Measurements from ENCODE around the gene FOXO1. TPM values are rescaled to one million over a fixed set of nuclear protein-coding genes. Genes with fewer than 3 reads are reported as not detected.
A peak's percentile ranks its signal among the peaks of the same experiment; 100 is the strongest.

FOXO1 gene
- total and polyA plus RNA-seq, 9 donors: 11.2 to 18.1 (median 13.1) TPM

DNA sequence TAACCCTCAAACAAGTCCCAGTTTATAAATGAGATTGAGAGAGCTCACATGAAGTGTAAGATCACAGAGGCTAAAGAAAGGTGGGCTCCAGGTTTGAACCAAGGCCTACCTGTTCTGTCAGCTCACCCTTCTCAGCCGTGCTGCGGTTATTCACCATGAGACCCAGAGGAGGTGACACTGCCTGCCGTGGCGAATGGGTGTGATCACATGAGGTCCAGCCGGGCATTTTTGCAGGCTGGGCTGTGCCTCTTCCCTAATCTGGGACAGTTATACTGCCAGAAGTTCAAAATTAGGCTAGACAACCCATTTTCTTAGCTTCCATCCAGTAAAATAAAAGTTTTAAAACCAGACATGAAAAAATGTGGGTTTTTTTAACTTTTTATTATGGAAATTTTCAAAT lies 146.8 kb downstream of the FOXO1 start:
- Histone ChIP-seq H3K9me3 (replicated peaks; ENCODE audit: control insufficient read depth, low read depth, low read length) (no peaks in the 10 kb centered on the region), H3K36me3 (ENCODE audit: control insufficient read depth, insufficient read depth, low read length) (no peaks in the 10 kb centered on the region), H3K4me1 (ENCODE audit: control insufficient read depth, insufficient read depth, low read length) (peaks cover 4% of the 10 kb centered on the region), H3K27ac (ENCODE audit: low read length) (no peak overlapping the region), H3K4me3 (ENCODE audit: low read length) (no peak overlapping the region), H3K27me3 (ENCODE audit: control insufficient read depth, insufficient read depth, low read length) (no peaks in the 10 kb centered on the region)
- no peak for DNase-seq
- WGBS (ENCODE audit: insufficient coverage): 40% methylated on average over 4 of the region's 5 CpGs

DNA sequence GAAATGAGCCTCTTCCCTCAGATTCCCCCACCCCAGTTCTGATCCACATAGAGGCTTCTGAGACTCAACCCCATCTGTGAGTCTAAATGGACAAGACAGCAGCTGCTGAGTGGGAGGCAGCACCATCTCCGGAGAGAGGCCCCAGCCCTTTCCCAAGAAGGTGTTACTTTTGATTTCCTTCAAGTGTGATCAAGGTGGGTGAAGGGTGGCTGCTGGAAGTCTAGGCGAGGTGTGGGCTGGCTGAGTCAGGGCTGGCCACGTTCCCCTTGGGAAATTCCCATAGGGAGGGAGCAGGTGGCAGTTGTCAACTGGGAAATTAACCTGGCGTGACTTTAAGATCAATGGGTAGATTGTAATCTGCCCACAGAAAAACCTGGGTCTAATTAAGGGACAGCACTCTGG lies 148.0 kb downstream of the FOXO1 start:
- no peak for DNase-seq
- no peaks in the 10 kb centered on the region for H3K27me3 ChIP-seq (ENCODE audit: control insufficient read depth, insufficient read depth, low read length)
- H3K4me3 ChIP-seq (ENCODE audit: low read length): no peak overlapping the region
- WGBS (ENCODE audit: insufficient coverage): 64% methylated on average over 3 of the region's 4 CpGs
- no peaks in the 10 kb centered on the region for H3K36me3 ChIP-seq (ENCODE audit: control insufficient read depth, insufficient read depth, low read length)
- peaks cover 4% of the 10 kb centered on the region for H3K4me1 ChIP-seq (ENCODE audit: control insufficient read depth, insufficient read depth, low read length)
- H3K9me3 ChIP-seq (replicated peaks; ENCODE audit: control insufficient read depth, low read depth, low read length): no peaks in the 10 kb centered on the region
- no peak overlapping the region for H3K27ac ChIP-seq (ENCODE audit: low read length)

DNA sequence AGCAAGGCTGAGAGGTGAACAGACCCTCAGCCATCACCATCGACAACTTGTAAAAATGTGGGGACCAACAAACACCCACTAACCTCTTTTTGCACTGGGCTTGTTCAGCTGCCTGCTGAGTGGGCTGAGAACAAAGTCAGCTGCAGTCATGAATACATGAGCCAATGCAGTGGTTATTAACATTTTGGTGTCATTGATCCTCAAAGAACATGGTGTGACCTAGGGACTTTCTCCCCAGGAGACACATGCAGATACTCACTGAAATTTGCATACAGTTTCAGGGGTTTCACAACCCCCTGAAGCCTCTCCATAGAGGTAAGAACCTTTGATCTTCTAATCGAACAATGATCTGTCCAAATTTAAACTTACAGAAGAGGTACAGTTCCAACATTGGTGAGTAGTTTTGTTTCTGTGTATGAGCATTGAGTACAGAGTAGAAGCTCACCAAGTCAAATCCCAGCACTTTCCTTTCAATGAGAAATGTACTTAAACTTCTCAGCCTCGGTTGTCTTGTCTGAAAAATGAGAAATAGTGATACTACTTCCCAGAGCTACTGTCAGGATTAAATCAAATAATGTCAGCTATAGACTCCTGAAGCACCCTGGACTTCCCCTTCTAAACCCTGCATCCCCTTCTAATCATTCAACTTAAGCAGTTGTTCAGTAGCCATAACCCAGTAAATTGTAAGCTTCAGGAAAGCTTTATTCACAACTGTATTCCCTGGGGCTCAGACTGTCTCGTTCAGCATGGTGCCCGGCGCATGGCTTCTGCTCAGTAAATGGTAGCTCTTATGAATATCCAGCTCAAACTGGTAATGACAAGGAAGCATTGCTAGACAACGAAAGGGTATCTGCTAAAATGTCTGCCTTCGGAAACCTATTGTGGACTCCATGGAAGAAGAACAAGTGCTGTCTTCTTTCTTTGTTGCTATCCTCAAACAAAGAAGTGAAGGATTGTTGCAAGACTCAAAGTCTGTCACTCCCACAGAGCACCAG lies 148.7 kb downstream of the FOXO1 start:
- WGBS (ENCODE audit: insufficient coverage): 97% methylated on average over 5 of the region's 8 CpGs
- no peak for DNase-seq

DNA sequence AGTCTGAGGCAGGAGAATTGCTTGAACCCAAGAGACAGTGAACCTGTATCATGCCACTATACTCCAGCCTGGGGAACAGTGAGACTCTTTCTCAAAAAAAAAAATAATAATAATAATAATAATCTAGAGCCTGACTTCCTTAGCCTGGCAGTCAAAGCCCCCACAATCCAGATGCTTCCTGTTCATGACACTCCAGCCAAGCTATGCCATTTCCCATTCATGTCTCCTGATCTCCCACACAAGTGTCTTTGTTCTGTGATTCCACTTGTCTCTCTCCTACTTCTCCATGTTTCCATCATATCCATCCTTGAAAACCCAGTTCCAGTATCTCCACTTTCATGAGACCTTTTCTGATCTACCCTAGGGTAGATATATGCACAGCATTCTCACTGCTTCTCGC lies 150.7 kb downstream of the FOXO1 start:
- no peaks in the 10 kb centered on the region for H3K27me3 ChIP-seq (ENCODE audit: control insufficient read depth, insufficient read depth, low read length)
- no peaks in the 10 kb centered on the region for H3K9me3 ChIP-seq (replicated peaks; ENCODE audit: control insufficient read depth, low read depth, low read length)
- no peak for DNase-seq
- peaks cover 4% of the 10 kb centered on the region for H3K4me1 ChIP-seq (ENCODE audit: control insufficient read depth, insufficient read depth, low read length)
- WGBS (ENCODE audit: insufficient coverage): 80% methylated on average over 1 of the region's 1 CpG
- H3K27ac ChIP-seq (ENCODE audit: low read length): no peak overlapping the region
- H3K36me3 ChIP-seq (ENCODE audit: control insufficient read depth, insufficient read depth, low read length): no peaks in the 10 kb centered on the region
- no peak overlapping the region for H3K4me3 ChIP-seq (ENCODE audit: low read length)

More for the DNA sequence above, 148.7 kb downstream of the FOXO1 start:
- no peaks in the 10 kb centered on the region for H3K27me3 ChIP-seq (ENCODE audit: control insufficient read depth, insufficient read depth, low read length)
- H3K27ac ChIP-seq (ENCODE audit: low read length): no peak overlapping the region
- H3K4me1 ChIP-seq (ENCODE audit: control insufficient read depth, insufficient read depth, low read length): peaks cover 4% of the 10 kb centered on the region
- H3K36me3 ChIP-seq (ENCODE audit: control insufficient read depth, insufficient read depth, low read length): no peaks in the 10 kb centered on the region
- H3K9me3 ChIP-seq (replicated peaks; ENCODE audit: control insufficient read depth, low read depth, low read length): no peaks in the 10 kb centered on the region
- H3K4me3 ChIP-seq (ENCODE audit: low read length): no peak overlapping the region

DNA sequence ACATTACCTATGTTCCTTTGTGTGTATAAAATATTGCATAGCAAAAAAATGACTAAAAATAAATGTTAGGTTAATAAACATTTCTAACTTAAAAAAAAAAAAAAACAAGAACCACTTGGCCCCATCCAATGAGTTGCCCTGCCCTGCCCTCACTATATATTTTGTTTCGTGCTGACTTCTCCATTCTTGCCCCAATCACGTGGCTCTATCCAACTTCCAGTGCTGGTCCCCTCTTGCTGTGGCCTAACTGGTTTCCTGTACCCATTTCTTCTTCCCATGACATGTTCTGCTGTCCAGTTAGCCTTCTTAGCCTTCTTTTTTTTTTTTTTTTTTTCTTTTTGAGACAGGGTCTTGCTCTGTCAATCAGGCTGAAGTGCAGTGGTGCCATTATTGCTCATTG lies 151.6 kb downstream of the FOXO1 start:
- DNase-seq: no peak
- Histone ChIP-seq H3K4me1 (ENCODE audit: control insufficient read depth, insufficient read depth, low read length) (peaks cover 4% of the 10 kb centered on the region), H3K36me3 (ENCODE audit: control insufficient read depth, insufficient read depth, low read length) (no peaks in the 10 kb centered on the region), H3K9me3 (replicated peaks; ENCODE audit: control insufficient read depth, low read depth, low read length) (no peaks in the 10 kb centered on the region), H3K4me3 (ENCODE audit: low read length) (no peak overlapping the region), H3K27me3 (ENCODE audit: control insufficient read depth, insufficient read depth, low read length) (no peaks in the 10 kb centered on the region), H3K27ac (ENCODE audit: low read length) (no peak overlapping the region)
- WGBS (ENCODE audit: insufficient coverage): 92% methylated on average over 2 of the region's 2 CpGs

DNA sequence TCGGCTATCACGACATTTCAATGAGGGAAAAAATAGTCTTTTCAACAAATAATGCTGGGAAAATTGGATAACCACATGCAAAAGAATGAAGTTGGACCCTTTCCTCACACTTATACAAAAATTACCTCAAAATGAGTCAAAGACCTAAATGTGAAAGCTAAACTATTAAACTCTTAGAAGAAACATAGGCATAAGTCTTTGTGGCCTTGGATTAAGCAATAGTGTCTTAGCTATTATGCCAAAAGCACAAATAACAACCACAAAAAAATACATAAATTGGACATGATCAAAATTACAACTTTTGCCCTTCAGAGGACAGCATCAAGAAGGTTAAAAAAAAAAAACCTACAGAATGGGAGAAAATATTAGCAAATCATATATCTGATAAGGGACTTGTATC lies 156.6 kb downstream of the FOXO1 start:
- no peaks in the 10 kb centered on the region for H3K9me3 ChIP-seq (replicated peaks; ENCODE audit: control insufficient read depth, low read depth, low read length)
- H3K36me3 ChIP-seq (ENCODE audit: control insufficient read depth, insufficient read depth, low read length): no peaks in the 10 kb centered on the region
- no peak overlapping the region for H3K27ac ChIP-seq (ENCODE audit: low read length)
- no peak for DNase-seq
- WGBS (ENCODE audit: insufficient coverage): no CpG with 5 or more reads among the region's 2 CpGs
- H3K4me3 ChIP-seq (ENCODE audit: low read length): no peak overlapping the region
- no peaks in the 10 kb centered on the region for H3K27me3 ChIP-seq (ENCODE audit: control insufficient read depth, insufficient read depth, low read length)
- peaks cover 13% of the 10 kb centered on the region for H3K4me1 ChIP-seq (ENCODE audit: control insufficient read depth, insufficient read depth, low read length)

DNA sequence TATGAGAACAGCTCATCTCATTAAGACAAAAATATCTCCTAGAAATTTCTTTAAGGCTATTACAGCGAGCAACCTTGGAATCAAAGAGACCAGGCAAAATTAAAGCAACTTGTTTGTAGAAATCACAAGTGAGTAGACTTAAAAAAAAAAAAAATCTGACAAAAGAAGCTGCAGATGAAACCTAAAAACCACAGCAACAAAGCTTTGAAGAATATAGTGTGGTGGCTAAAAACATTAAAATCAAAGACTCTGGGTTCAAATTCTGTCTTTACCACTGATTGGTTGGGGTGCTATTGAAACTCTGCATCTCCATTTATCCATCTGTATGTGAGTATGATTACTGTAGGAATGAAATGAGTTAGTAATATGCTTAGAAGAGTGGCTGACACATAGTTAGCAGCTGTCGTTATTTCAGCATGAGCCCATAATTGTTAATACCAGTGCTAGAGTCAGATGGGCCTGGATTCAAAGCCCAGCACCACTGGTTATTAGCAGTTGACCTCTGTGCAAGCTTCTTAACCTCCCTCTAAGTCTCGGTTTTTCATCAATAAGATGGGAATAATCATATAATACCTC lies 157.6 kb downstream of the FOXO1 start:
- H3K36me3 ChIP-seq (ENCODE audit: control insufficient read depth, insufficient read depth, low read length): no peaks in the 10 kb centered on the region
- no peaks in the 10 kb centered on the region for H3K9me3 ChIP-seq (replicated peaks; ENCODE audit: control insufficient read depth, low read depth, low read length)
- no CpG with 5 or more reads among the region's 3 CpGs for WGBS (ENCODE audit: insufficient coverage)
- H3K4me3 ChIP-seq (ENCODE audit: low read length): no peak overlapping the region
- H3K27ac ChIP-seq (ENCODE audit: low read length): peak overlapping the region; percentile 91
- DNase-seq: peak; percentile 43
- H3K4me1 ChIP-seq (ENCODE audit: control insufficient read depth, insufficient read depth, low read length): peaks cover 15% of the 10 kb centered on the region
- no peaks in the 10 kb centered on the region for H3K27me3 ChIP-seq (ENCODE audit: control insufficient read depth, insufficient read depth, low read length)

DNA sequence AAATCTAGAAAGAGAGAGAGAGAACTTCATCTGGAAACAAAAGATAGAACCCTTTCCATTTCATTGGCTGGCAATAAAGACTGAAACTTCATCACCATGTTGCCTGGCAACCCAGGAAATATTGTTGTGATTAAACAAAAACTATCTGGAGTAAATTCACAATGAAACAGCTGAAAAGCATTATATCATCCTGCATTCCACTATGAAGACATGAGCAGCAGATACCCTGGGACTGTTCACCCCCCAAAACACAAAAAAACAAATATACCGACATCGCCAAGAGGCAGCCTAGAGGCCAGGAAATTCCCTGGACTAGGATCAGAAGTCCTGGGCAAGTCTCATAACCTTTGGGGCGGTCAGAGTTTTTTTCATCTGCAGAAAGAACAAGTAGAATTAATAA lies 158.3 kb downstream of the FOXO1 start:
- peak; percentile 96 for DNase-seq
- 0% methylated on average over 1 of the region's 3 CpGs for WGBS (ENCODE audit: insufficient coverage)
- H3K4me3 ChIP-seq (ENCODE audit: low read length): no peak overlapping the region
- no peaks in the 10 kb centered on the region for H3K36me3 ChIP-seq (ENCODE audit: control insufficient read depth, insufficient read depth, low read length)
- peak overlapping the region; percentile 91 for H3K27ac ChIP-seq (ENCODE audit: low read length)
- no peaks in the 10 kb centered on the region for H3K27me3 ChIP-seq (ENCODE audit: control insufficient read depth, insufficient read depth, low read length)
- H3K9me3 ChIP-seq (replicated peaks; ENCODE audit: control insufficient read depth, low read depth, low read length): no peaks in the 10 kb centered on the region
- H3K4me1 ChIP-seq (ENCODE audit: control insufficient read depth, insufficient read depth, low read length): peaks cover 15% of the 10 kb centered on the region

DNA sequence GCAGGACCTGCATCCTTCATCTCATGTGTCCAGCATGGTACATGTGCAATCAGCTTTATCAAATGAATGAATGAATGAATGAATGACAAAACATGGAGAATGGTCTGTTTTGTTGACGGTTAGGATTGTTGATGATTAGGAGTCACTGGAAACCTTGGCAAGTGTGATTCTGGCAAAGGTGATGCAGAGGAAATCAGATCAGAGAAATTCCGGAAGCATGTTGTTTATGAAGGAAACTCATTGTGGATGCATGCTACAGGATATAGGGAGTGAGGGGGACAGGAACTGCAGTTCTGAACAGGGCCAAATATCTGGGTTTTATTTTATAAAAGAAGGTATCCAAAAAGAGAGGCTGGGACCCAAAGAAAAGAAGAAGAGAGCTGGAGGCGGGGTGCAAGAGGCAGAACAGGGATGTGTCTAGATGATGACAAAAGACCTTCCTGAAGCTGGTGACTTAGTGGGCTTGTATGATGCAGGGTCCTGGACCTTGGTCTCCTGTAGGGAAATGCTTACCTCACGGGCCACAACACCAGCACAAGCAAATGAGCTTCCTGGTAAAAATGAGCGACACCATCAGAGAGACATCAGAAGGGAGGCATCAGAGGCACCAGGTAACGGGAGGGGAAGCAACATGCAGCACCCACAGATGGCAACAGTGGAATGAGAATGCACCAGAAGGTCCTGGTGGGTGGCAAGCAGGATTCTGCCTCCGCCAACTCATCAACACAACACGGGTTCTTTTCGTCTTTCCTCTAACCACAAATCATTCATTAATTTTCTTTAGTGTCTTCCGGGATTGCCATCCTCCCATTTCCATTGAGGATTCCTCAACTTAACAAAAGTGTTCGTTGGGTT lies 159.6 kb downstream of the FOXO1 start:
- no peaks in the 10 kb centered on the region for H3K9me3 ChIP-seq (replicated peaks; ENCODE audit: control insufficient read depth, low read depth, low read length)
- H3K36me3 ChIP-seq (ENCODE audit: control insufficient read depth, insufficient read depth, low read length): no peaks in the 10 kb centered on the region
- 92% methylated on average over 5 of the region's 11 CpGs for WGBS (ENCODE audit: insufficient coverage)
- no peak overlapping the region for H3K4me3 ChIP-seq (ENCODE audit: low read length)
- peaks cover 15% of the 10 kb centered on the region for H3K4me1 ChIP-seq (ENCODE audit: control insufficient read depth, insufficient read depth, low read length)
- peak overlapping the region; percentile 26 for H3K27ac ChIP-seq (ENCODE audit: low read length)
- H3K27me3 ChIP-seq (ENCODE audit: control insufficient read depth, insufficient read depth, low read length): no peaks in the 10 kb centered on the region
- DNase-seq: no peak

Measured in muscle of leg (tissue), 11 donors.